ENCODE results near the gene ADCY5.

The ADCY5 gene

GRCh38 chr3:123336441-123336851 is 112.4 kb downstream of the ADCY5 start:
- no peak overlapping the region for H3K4me3 ChIP-seq (ENCODE audit: low read depth, low read length)
- DNase-seq (ENCODE audit: low read depth): no peak

- no peak overlapping the region for H3K4me3 ChIP-seq (ENCODE audit: low read depth, low read length)
- no peak for DNase-seq (ENCODE audit: low read depth)
Observed at GRCh38 chr3:123336001-123336400, 112.9 kb downstream of the ADCY5 start.

GRCh38 chr3:123335007-123335670 is 113.8 kb downstream of the ADCY5 start:
- no peak overlapping the region for H3K4me3 ChIP-seq (ENCODE audit: low read depth, low read length)

GRCh38 chr3:123334056-123334455 is 114.8 kb downstream of the ADCY5 start:
- no peak for DNase-seq (ENCODE audit: low read depth)

More at GRCh38 chr3:123335007-123335670, 113.8 kb downstream of the ADCY5 start:
- no peak for DNase-seq (ENCODE audit: low read depth)

GRCh38 chr3:123333401-123333800 is 115.5 kb downstream of the ADCY5 start:
- DNase-seq (ENCODE audit: low read depth): no peak
- no peak overlapping the region for H3K4me3 ChIP-seq (ENCODE audit: low read depth, low read length)

More at GRCh38 chr3:123334056-123334455, 114.8 kb downstream of the ADCY5 start:
- H3K4me3 ChIP-seq (ENCODE audit: low read depth, low read length): no peak overlapping the region

- H3K4me3 ChIP-seq (ENCODE audit: low read depth, low read length): no peak overlapping the region
- DNase-seq (ENCODE audit: low read depth): no peak
Observed at GRCh38 chr3:123332124-123332641, 116.7 kb downstream of the ADCY5 start.

GRCh38 chr3:123331651-123332050 is 117.2 kb downstream of the ADCY5 start:
- no peak overlapping the region for H3K4me3 ChIP-seq (ENCODE audit: low read depth, low read length)
- DNase-seq (ENCODE audit: low read depth): no peak

- no peak for DNase-seq (ENCODE audit: low read depth)
- no peak overlapping the region for H3K4me3 ChIP-seq (ENCODE audit: low read depth, low read length)
Observed at GRCh38 chr3:123331006-123331405, 117.9 kb downstream of the ADCY5 start.

- no peak overlapping the region for H3K4me3 ChIP-seq (ENCODE audit: low read depth, low read length)
- DNase-seq (ENCODE audit: low read depth): no peak
Observed at GRCh38 chr3:123330441-123330991, 118.4 kb downstream of the ADCY5 start.

- H3K4me3 ChIP-seq (ENCODE audit: low read depth, low read length): no peak overlapping the region
- no peak for DNase-seq (ENCODE audit: low read depth)
Observed at GRCh38 chr3:123329636-123330340, 119.1 kb downstream of the ADCY5 start.

GRCh38 chr3:123328851-123329635 is 119.8 kb downstream of the ADCY5 start:
- no peak for DNase-seq (ENCODE audit: low read depth)

GRCh38 chr3:123327956-123328850 is 120.7 kb downstream of the ADCY5 start:
- no peak overlapping the region for H3K4me3 ChIP-seq (ENCODE audit: low read depth, low read length)
- no peak for DNase-seq (ENCODE audit: low read depth)

More at GRCh38 chr3:123328851-123329635, 119.8 kb downstream of the ADCY5 start:
- no peak overlapping the region for H3K4me3 ChIP-seq (ENCODE audit: low read depth, low read length)

- no peak overlapping the region for H3K4me3 ChIP-seq (ENCODE audit: low read depth, low read length)
- no peak for DNase-seq (ENCODE audit: low read depth)
Observed at GRCh38 chr3:123327480-123327879, 121.4 kb downstream of the ADCY5 start.

- no peak for DNase-seq (ENCODE audit: low read depth)
Observed at GRCh38 chr3:123326531-123326930, 122.4 kb downstream of the ADCY5 start.

GRCh38 chr3:123325766-123326256 is 123.1 kb downstream of the ADCY5 start:
- DNase-seq (ENCODE audit: low read depth): no peak
- H3K4me3 ChIP-seq (ENCODE audit: low read depth, low read length): no peak overlapping the region

More at GRCh38 chr3:123326531-123326930, 122.4 kb downstream of the ADCY5 start:
- H3K4me3 ChIP-seq (ENCODE audit: low read depth, low read length): no peak overlapping the region

GRCh38 chr3:123324880-123325765 is 123.8 kb downstream of the ADCY5 start:
- H3K4me3 ChIP-seq (ENCODE audit: low read depth, low read length): no peak overlapping the region

GRCh38 chr3:123323781-123324180 is 125.1 kb downstream of the ADCY5 start:
- DNase-seq (ENCODE audit: low read depth): no peak
- H3K4me3 ChIP-seq (ENCODE audit: low read depth, low read length): no peak overlapping the region

More at GRCh38 chr3:123324880-123325765, 123.8 kb downstream of the ADCY5 start:
- DNase-seq (ENCODE audit: low read depth): no peak

All from skeletal muscle cell (primary cell).